ENCODE results near the gene SLC2A10.

GRCh38 chr20:46717818-46718541 is 8.5 kb downstream of the SLC2A10 start:
- TF ChIP-seq REST (IDR thresholded peaks at IDR 0.05; ENCODE audit: unreplicated experiment) (no peak), EZH2 (IDR thresholded peaks at IDR 0.05; ENCODE audit: low read depth, unreplicated experiment) (no peak), EZH2phosphoT487 (IDR thresholded peaks at IDR 0.05; ENCODE audit: unreplicated experiment) (no peak), CTCF (conservative IDR thresholded peaks at IDR 0.05; ENCODE audit: low read depth in 2 of 2) (no peak), ETS1 (IDR thresholded peaks at IDR 0.05) (no peak), CREB1 (CRISPR knock-in tag; IDR thresholded peaks at IDR 0.05; ENCODE audit: low read depth) (no peak), POLR2AphosphoS5 (IDR thresholded peaks at IDR 0.05; ENCODE audit: low read depth) (no peak), ZNF462 (CRISPR knock-in tag; IDR thresholded peaks at IDR 0.05) (no peak), JUNB (IDR thresholded peaks at IDR 0.05; ENCODE audit: unreplicated experiment) (no peak), STAT1 (IDR thresholded peaks at IDR 0.05; ENCODE audit: unreplicated experiment) (no peak), ZNF114 (CRISPR knock-in tag; IDR thresholded peaks at IDR 0.05) (no peak), ZNF331 (CRISPR knock-in tag; IDR thresholded peaks at IDR 0.05; ENCODE audit: low read depth) (no peak), NANOG (IDR thresholded peaks at IDR 0.05; ENCODE audit: borderline replicate concordance) (no peak)

All from GM23338 (cell line).